WTC11 (cell line): ENCODE measurements around the gene TPCN2. TPM values are rescaled to one million over a fixed set of nuclear protein-coding genes. Genes with fewer than 3 reads are reported as not detected.

Experiments used
- ATAC-seq: fragments of 200-7000 bp; cut with Tn5 transposase; 2 replicates; pipeline ENCODE4 v1.10.0; 2021; ENCODE audit warnings: mild to moderate bottlenecking, moderate library complexity
- CTCF ChIA-PET: fragments of 300-600 bp; sonication (Branson Sonifier 250); formaldehyde crosslinking; loops from one replicate; lab custom pipeline; 2021; ENCODE audit warnings: antibody characterized with exemption; lab: Charles Lee
- POLR2A ChIA-PET: fragments of 350-600 bp; sonication (Branson Sonifier 250); formaldehyde crosslinking; loops from one replicate; lab custom pipeline; 2021; ENCODE audit warnings: antibody characterized with exemption; lab: Charles Lee
- DNase-seq: peaks from one replicate; pipeline ENCODE4 v3.0.0; 2021; ENCODE audit warnings: low spot score
- H3K27ac Mint-ChIP-seq: 2 replicates; pipeline ENCODE4 v1.8.0; 2021; ENCODE audit warnings: mixed read lengths
- H3K27me3 Mint-ChIP-seq: 2 replicates; pipeline ENCODE4 v1.8.0; 2021; ENCODE audit warnings: low read depth, mild to moderate bottlenecking, moderate library complexity, mixed read lengths
- H3K36me3 Mint-ChIP-seq: 2 replicates; pipeline ENCODE4 v1.8.0; 2021; ENCODE audit warnings: mixed read lengths
- H3K4me1 Mint-ChIP-seq: 2 replicates; pipeline ENCODE4 v1.8.0; 2022; ENCODE audit warnings: mixed read lengths
- H3K4me3 Mint-ChIP-seq: 2 replicates; pipeline ENCODE4 v1.8.0; 2021; ENCODE audit warnings: mild to moderate bottlenecking, moderate library complexity, mixed read lengths
- H3K9me3 Mint-ChIP-seq: 2 replicates; pipeline ENCODE4 v1.8.0; 2021; ENCODE audit warnings: mixed read lengths
- CREB1 ChIP-seq: sonication (generic); formaldehyde crosslinking; IDR thresholded peaks from 2 replicates; pipeline ENCODE4 v1.8.0; 2023; ENCODE audit warnings: mild to moderate bottlenecking, missing genetic modification reagents
- E2F5 ChIP-seq: sonication (generic); formaldehyde crosslinking; IDR thresholded peaks from 2 replicates; pipeline ENCODE4 v1.8.1; 2022; ENCODE audit warnings: mild to moderate bottlenecking, moderate library complexity, missing genetic modification reagents
- ELF4 ChIP-seq: sonication (generic); formaldehyde crosslinking; IDR thresholded peaks from 2 replicates; pipeline ENCODE4 v1.8.1; 2022; ENCODE audit warnings: low read depth, mild to moderate bottlenecking, moderate library complexity, missing genetic modification reagents
- FOXK1 ChIP-seq: sonication (generic); formaldehyde crosslinking; IDR thresholded peaks from 2 replicates; pipeline ENCODE4 v1.8.0; 2022; ENCODE audit warnings: mild to moderate bottlenecking, moderate library complexity, missing genetic modification reagents
- FOXP4 ChIP-seq: sonication (generic); formaldehyde crosslinking; IDR thresholded peaks from 2 replicates; pipeline ENCODE4 v1.8.0; 2022; ENCODE audit warnings: mild to moderate bottlenecking, missing genetic modification reagents
- JUN ChIP-seq: sonication (generic); formaldehyde crosslinking; IDR thresholded peaks from 2 replicates; pipeline ENCODE4 v1.8.0; 2023; ENCODE audit warnings: mild to moderate bottlenecking, missing genetic modification reagents
- MXD4 ChIP-seq: fragments of 250-450 bp; sonication (Bioruptor Pico); IDR thresholded peaks from 2 replicates; pipeline ENCODE4 v1.8.0; 2021; ENCODE audit warnings: mild to moderate bottlenecking, moderate library complexity, borderline replicate concordance
- MYBL2 ChIP-seq: sonication (generic); formaldehyde crosslinking; IDR thresholded peaks from 2 replicates; pipeline ENCODE4 v1.8.1; 2023; ENCODE audit warnings: mild to moderate bottlenecking, moderate library complexity, missing genetic modification reagents
- NFE2L1 ChIP-seq: sonication (generic); formaldehyde crosslinking; IDR thresholded peaks from 2 replicates; pipeline ENCODE4 v1.8.1; 2023; ENCODE audit warnings: missing genetic modification reagents
- PRRX2 ChIP-seq: fragments of 250-450 bp; sonication (Bioruptor Pico); IDR thresholded peaks from 2 replicates; pipeline ENCODE4 v1.8.0; 2021; ENCODE audit warnings: mild to moderate bottlenecking
- USF1 ChIP-seq: sonication (generic); formaldehyde crosslinking; IDR thresholded peaks from 2 replicates; pipeline ENCODE4 v1.8.0; 2022; ENCODE audit warnings: mild to moderate bottlenecking, missing genetic modification reagents
- ZBTB43 ChIP-seq: sonication (generic); formaldehyde crosslinking; IDR thresholded peaks from 2 replicates; pipeline ENCODE4 v1.8.1; 2023; ENCODE audit warnings: mild to moderate bottlenecking, missing genetic modification reagents
- ZNF121 ChIP-seq: sonication (generic); formaldehyde crosslinking; IDR thresholded peaks from 2 replicates; pipeline ENCODE4 v1.8.0; 2023; ENCODE audit warnings: missing genetic modification reagents
- ZNF232 ChIP-seq: sonication (generic); formaldehyde crosslinking; IDR thresholded peaks from 2 replicates; pipeline ENCODE4 v1.8.0; 2022; ENCODE audit warnings: mild to moderate bottlenecking, missing genetic modification reagents
- ZNF317 ChIP-seq: sonication (generic); formaldehyde crosslinking; IDR thresholded peaks from 2 replicates; pipeline ENCODE4 v1.8.1; 2023; ENCODE audit warnings: low read depth, mild to moderate bottlenecking, moderate library complexity, missing genetic modification reagents, borderline replicate concordance
- total RNA-seq: library from RNA; stranded (reverse); gene quantifications from 3 replicates; pipeline ENCODE4 v1.2.3, GENCODE V29; 2021
- TF ChIP-seq, protein P1 (sequence below): sonication (generic); formaldehyde crosslinking; conservative IDR thresholded peaks from 2 replicates; pipeline ENCODE4 v1.8.1; 2023; ENCODE audit warnings: mild to moderate bottlenecking, low read depth, missing genetic modification reagents, moderate library complexity
- TF ChIP-seq, protein P2 (sequence below): sonication (generic); formaldehyde crosslinking; IDR thresholded peaks from 2 replicates; pipeline ENCODE4 v1.8.1; 2023; ENCODE audit warnings: mild to moderate bottlenecking, missing genetic modification reagents
- TF ChIP-seq, protein P3 (sequence below): sonication (generic); formaldehyde crosslinking; IDR thresholded peaks from 2 replicates; pipeline ENCODE4 v1.8.1; 2023; ENCODE audit warnings: mild to moderate bottlenecking, moderate library complexity, missing genetic modification reagents
- TF ChIP-seq, protein P4 (sequence below): sonication (generic); formaldehyde crosslinking; IDR thresholded peaks from 2 replicates; pipeline ENCODE4 v1.8.0; 2023; ENCODE audit warnings: missing genetic modification reagents, mild to moderate bottlenecking, borderline replicate concordance

TPCN2 gene
- total RNA-seq, 1 experiment from 2014 or later, result 24.6 TPM

- TF ChIP-seq E2F5 (CRISPR knock-in tag), result no peak
- no peak for TF ChIP-seq FOXK1 (CRISPR knock-in tag)
- no peak for TF ChIP-seq PRRX2 (CRISPR knock-in tag)
- TF ChIP-seq, protein P1, sequence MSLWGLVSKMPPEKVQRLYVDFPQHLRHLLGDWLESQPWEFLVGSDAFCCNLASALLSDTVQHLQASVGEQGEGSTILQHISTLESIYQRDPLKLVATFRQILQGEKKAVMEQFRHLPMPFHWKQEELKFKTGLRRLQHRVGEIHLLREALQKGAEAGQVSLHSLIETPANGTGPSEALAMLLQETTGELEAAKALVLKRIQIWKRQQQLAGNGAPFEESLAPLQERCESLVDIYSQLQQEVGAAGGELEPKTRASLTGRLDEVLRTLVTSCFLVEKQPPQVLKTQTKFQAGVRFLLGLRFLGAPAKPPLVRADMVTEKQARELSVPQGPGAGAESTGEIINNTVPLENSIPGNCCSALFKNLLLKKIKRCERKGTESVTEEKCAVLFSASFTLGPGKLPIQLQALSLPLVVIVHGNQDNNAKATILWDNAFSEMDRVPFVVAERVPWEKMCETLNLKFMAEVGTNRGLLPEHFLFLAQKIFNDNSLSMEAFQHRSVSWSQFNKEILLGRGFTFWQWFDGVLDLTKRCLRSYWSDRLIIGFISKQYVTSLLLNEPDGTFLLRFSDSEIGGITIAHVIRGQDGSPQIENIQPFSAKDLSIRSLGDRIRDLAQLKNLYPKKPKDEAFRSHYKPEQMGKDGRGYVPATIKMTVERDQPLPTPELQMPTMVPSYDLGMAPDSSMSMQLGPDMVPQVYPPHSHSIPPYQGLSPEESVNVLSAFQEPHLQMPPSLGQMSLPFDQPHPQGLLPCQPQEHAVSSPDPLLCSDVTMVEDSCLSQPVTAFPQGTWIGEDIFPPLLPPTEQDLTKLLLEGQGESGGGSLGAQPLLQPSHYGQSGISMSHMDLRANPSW (CRISPR knock-in tag), result no peak
- TF ChIP-seq, all 79 proteins: peak for 0
These were observed 18.5 kb downstream of the TPCN2 start (continued) for GRCh38 chr11:69067200-69067599.

DNA sequence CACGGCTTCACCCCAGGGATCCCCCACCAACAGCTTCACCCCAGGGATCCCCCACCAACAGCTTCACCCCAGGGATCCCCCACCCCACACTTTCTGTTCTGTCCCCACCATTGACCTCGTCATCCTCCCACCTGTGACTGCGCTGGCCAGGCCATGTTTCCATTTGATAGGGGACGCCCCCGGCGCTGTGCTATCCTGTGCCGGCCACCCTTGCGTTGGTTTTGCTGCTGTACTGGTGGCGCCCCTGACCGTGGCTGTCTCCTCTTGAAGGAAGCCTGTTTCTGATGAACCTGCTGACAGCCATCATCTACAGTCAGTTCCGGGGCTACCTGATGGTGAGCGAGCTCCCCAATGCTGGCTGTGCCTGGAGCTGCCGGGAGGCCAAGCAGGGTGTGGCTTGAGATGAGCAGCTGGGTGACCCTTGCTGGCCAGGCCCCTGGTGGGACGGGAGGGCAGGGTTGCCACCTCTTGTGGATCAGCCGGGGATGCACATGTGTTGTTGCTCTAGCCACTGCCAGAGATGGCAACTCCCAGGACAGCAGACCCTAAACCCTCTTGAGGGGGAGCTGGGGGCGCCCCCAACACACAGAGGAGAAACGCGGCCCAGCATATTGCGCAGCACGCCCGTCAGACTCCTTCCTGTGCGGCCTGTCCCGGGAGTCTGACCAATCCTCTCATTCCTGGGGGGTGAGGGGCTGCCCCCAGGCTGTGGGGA lies 22.5 kb downstream of the TPCN2 start:
- Mint-ChIP-seq H3K36me3 (peaks cover 8% of the 10 kb centered on the region), H3K9me3 (no peaks in the 10 kb centered on the region), H3K27ac (no peak overlapping the region), H3K27me3 (no peaks in the 10 kb centered on the region; the same call in 1 of the 2 replicates), H3K4me1 (peaks cover 3% of the 10 kb centered on the region; the same call in 1 of the 2 replicates), H3K4me3 (no peak overlapping the region)
- DNase-seq (no peak), ATAC-seq (no peak)
- POLR2A ChIA-PET, result no interaction called here
- CTCF ChIA-PET, result interaction anchor here (1.3 to 1.4 kb wide), 2 partner anchors 15 to 115 kb away, joined by 3 read pairs; no protein-coding TSS in a partner anchor
- TF ChIP-seq, protein P2, sequence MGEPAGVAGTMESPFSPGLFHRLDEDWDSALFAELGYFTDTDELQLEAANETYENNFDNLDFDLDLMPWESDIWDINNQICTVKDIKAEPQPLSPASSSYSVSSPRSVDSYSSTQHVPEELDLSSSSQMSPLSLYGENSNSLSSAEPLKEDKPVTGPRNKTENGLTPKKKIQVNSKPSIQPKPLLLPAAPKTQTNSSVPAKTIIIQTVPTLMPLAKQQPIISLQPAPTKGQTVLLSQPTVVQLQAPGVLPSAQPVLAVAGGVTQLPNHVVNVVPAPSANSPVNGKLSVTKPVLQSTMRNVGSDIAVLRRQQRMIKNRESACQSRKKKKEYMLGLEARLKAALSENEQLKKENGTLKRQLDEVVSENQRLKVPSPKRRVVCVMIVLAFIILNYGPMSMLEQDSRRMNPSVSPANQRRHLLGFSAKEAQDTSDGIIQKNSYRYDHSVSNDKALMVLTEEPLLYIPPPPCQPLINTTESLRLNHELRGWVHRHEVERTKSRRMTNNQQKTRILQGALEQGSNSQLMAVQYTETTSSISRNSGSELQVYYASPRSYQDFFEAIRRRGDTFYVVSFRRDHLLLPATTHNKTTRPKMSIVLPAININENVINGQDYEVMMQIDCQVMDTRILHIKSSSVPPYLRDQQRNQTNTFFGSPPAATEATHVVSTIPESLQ (CRISPR knock-in tag), result no peak
- TF ChIP-seq MXD4 (CRISPR knock-in tag) (no peak), ZNF317 (CRISPR knock-in tag) (no peak), USF1 (CRISPR knock-in tag) (no peak), FOXP4 (no peak), CREB1 (CRISPR knock-in tag) (no peak), ZNF121 (CRISPR knock-in tag) (no peak), JUN (CRISPR knock-in tag) (no peak), ZNF232 (no peak), ZBTB43 (CRISPR knock-in tag) (no peak), NFE2L1 (CRISPR knock-in tag) (no peak), MYBL2 (CRISPR knock-in tag) (no peak), ELF4 (CRISPR knock-in tag) (no peak)
- TF ChIP-seq, protein P3, sequence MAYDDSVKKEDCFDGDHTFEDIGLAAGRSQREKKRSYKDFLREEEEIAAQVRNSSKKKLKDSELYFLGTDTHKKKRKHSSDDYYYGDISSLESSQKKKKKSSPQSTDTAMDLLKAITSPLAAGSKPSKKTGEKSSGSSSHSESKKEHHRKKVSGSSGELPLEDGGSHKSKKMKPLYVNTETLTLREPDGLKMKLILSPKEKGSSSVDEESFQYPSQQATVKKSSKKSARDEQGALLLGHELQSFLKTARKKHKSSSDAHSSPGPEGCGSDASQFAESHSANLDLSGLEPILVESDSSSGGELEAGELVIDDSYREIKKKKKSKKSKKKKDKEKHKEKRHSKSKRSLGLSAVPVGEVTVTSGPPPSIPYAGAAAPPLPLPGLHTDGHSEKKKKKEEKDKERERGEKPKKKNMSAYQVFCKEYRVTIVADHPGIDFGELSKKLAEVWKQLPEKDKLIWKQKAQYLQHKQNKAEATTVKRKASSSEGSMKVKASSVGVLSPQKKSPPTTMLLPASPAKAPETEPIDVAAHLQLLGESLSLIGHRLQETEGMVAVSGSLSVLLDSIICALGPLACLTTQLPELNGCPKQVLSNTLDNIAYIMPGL (CRISPR knock-in tag), result no peak
- TF ChIP-seq, protein P4, sequence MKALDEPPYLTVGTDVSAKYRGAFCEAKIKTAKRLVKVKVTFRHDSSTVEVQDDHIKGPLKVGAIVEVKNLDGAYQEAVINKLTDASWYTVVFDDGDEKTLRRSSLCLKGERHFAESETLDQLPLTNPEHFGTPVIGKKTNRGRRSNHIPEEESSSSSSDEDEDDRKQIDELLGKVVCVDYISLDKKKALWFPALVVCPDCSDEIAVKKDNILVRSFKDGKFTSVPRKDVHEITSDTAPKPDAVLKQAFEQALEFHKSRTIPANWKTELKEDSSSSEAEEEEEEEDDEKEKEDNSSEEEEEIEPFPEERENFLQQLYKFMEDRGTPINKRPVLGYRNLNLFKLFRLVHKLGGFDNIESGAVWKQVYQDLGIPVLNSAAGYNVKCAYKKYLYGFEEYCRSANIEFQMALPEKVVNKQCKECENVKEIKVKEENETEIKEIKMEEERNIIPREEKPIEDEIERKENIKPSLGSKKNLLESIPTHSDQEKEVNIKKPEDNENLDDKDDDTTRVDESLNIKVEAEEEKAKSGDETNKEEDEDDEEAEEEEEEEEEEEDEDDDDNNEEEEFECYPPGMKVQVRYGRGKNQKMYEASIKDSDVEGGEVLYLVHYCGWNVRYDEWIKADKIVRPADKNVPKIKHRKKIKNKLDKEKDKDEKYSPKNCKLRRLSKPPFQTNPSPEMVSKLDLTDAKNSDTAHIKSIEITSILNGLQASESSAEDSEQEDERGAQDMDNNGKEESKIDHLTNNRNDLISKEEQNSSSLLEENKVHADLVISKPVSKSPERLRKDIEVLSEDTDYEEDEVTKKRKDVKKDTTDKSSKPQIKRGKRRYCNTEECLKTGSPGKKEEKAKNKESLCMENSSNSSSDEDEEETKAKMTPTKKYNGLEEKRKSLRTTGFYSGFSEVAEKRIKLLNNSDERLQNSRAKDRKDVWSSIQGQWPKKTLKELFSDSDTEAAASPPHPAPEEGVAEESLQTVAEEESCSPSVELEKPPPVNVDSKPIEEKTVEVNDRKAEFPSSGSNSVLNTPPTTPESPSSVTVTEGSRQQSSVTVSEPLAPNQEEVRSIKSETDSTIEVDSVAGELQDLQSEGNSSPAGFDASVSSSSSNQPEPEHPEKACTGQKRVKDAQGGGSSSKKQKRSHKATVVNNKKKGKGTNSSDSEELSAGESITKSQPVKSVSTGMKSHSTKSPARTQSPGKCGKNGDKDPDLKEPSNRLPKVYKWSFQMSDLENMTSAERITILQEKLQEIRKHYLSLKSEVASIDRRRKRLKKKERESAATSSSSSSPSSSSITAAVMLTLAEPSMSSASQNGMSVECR, result no peak
